Renal cortical epithelial cell (primary cell): ENCODE results near the gene CTPS1. TPM values are rescaled to one million over a fixed set of nuclear protein-coding genes. Genes with fewer than 3 reads are reported as not detected.

Source experiments
- DNase-seq: peaks from one replicate; pipeline ENCODE4 v3.0.0-alpha.2; 2011; ENCODE audit warnings: low read depth
- total RNA-seq: library from RNA; depleted of rRNA; stranded (reverse); fragments of >200 nt; gene quantifications from 2 replicates; pipeline ENCODE4 v1.2.3, GENCODE V29; 2014

Gene CTPS1
- total RNA-seq, 1 donor from 2014 or later: 38.2 TPM

GRCh38 chr1:40997096-40997495 is 17.6 kb downstream of the CTPS1 start:
- DNase-seq: no peak

- no peak for DNase-seq
Observed at GRCh38 chr1:40998668-40999067, 19.2 kb downstream of the CTPS1 start.

GRCh38 chr1:41003127-41003639 is 23.7 kb downstream of the CTPS1 start:
- no peak for DNase-seq

GRCh38 chr1:41003640-41004220 is 24.2 kb downstream of the CTPS1 start:
- peak; percentile 96 for DNase-seq

GRCh38 chr1:41005876-41006275 is 26.4 kb downstream of the CTPS1 start:
- DNase-seq: no peak

GRCh38 chr1:41006942-41007865 is 27.7 kb downstream of the CTPS1 start:
- no peak for DNase-seq

GRCh38 chr1:41009466-41009865 is 30.0 kb downstream of the CTPS1 start:
- no peak for DNase-seq

GRCh38 chr1:41010345-41010744 is 30.8 kb downstream of the CTPS1 start:
- no peak for DNase-seq

GRCh38 chr1:41013024-41013423 is 33.5 kb downstream of the CTPS1 start:
- no peak for DNase-seq

- peak; percentile 65 for DNase-seq
Observed at GRCh38 chr1:41013796-41014195, 34.3 kb downstream of the CTPS1 start.

- no peak for DNase-seq
Observed at GRCh38 chr1:41014871-41015270, 35.4 kb downstream of the CTPS1 start.

GRCh38 chr1:41015281-41015896 is 35.9 kb downstream of the CTPS1 start:
- DNase-seq: no peak

- DNase-seq: no peak
Observed at GRCh38 chr1:41015897-41016470, 36.5 kb downstream of the CTPS1 start.

GRCh38 chr1:41017141-41018017 is 37.9 kb downstream of the CTPS1 start:
- DNase-seq: no peak

- no peak for DNase-seq
Observed at GRCh38 chr1:41018018-41018410, 38.5 kb downstream of the CTPS1 start.

- no peak for DNase-seq
Observed at GRCh38 chr1:41019353-41019745, 39.9 kb downstream of the CTPS1 start.

GRCh38 chr1:41020109-41020576 is 40.6 kb downstream of the CTPS1 start:
- DNase-seq: no peak

GRCh38 chr1:41020654-41021053 is 41.2 kb downstream of the CTPS1 start:
- no peak for DNase-seq

- DNase-seq: no peak
Observed at GRCh38 chr1:41021526-41022308, 42.2 kb downstream of the CTPS1 start, which contains the start of gene SLFNL1. Gene SLFNL1 (minus strand): TSS chr1:41021725. CDS start chr1:41020660, 1,065 bp downstream.

GRCh38 chr1:41022424-41022823 is 42.9 kb downstream of the CTPS1 start:
- DNase-seq: no peak
